GM19238 (cell line): ENCODE data around the gene SPEM2.
A peak's percentile ranks its signal among the peaks of the same experiment; 100 is the strongest.

Experiments
- DNase-seq: peaks from one replicate; pipeline ENCODE4 v3.0.0; 2011; ENCODE audit warnings: low spot score; ENCODE audit not compliant: insufficient read length

The SPEM2 gene

GRCh38 chr17:7425316-7425715 is at the start of gene SPEM2:
Gene SPEM2 (plus strand): TSS chr17:7425616. CDS start chr17:7425689, 73 bp downstream.
- DNase-seq = no peak

- DNase-seq = no peak
Measured at GRCh38 chr17:7379134-7379533, 46.3 kb upstream of the SPEM2 start.

GRCh38 chr17:7380321-7380720 is 45.1 kb upstream of the SPEM2 start:
- no peak for DNase-seq

- no peak for DNase-seq
Measured at GRCh38 chr17:7380855-7381683, 44.3 kb upstream of the SPEM2 start, which contains the start of gene TNK1. Gene TNK1 (plus strand): TSS chr17:7381089. CDS start chr17:7382927, 1,838 bp downstream.

- DNase-seq = no peak
Measured at GRCh38 chr17:7382901-7383300, 42.5 kb upstream of the SPEM2 start.

- DNase-seq = no peak
Measured at GRCh38 chr17:7383371-7383741, 42.1 kb upstream of the SPEM2 start.

GRCh38 chr17:7383742-7384488 is 41.5 kb upstream of the SPEM2 start:
- DNase-seq = peak; percentile 89

GRCh38 chr17:7384489-7385081 is 40.8 kb upstream of the SPEM2 start:
- no peak for DNase-seq

GRCh38 chr17:7388856-7389255 is 36.6 kb upstream of the SPEM2 start:
- no peak for DNase-seq

GRCh38 chr17:7389924-7390910 is 35.2 kb upstream of the SPEM2 start:
- no peak for DNase-seq

GRCh38 chr17:7391307-7391706 is 34.1 kb upstream of the SPEM2 start:
- no peak for DNase-seq

GRCh38 chr17:7392696-7393612 is 32.5 kb upstream of the SPEM2 start:
- DNase-seq = no peak

- DNase-seq = peak; percentile 80
Measured at GRCh38 chr17:7393613-7394451, 31.6 kb upstream of the SPEM2 start.

GRCh38 chr17:7394452-7395191 is 30.8 kb upstream of the SPEM2 start, which contains the start of gene PLSCR3:
Gene PLSCR3 (minus strand): TSS chr17:7394525. CDS start chr17:7394110, 415 bp downstream.
- DNase-seq = peak; percentile 98

- DNase-seq = no peak
Measured at GRCh38 chr17:7396147-7396546, 29.3 kb upstream of the SPEM2 start.

- DNase-seq = no peak
Measured at GRCh38 chr17:7398612-7399011, 26.8 kb upstream of the SPEM2 start.

- no peak for DNase-seq
Measured at GRCh38 chr17:7403043-7403726, 22.2 kb upstream of the SPEM2 start.

GRCh38 chr17:7403727-7403976 is 21.8 kb upstream of the SPEM2 start:
- DNase-seq = peak; percentile 51
